HG03575 (cell line): ENCODE data around the gene SELENBP1.
"Not testable (repeated sequence)": the region's sequence is repeated elsewhere in the genome, so short reads cannot be mapped to it uniquely, and the experiment has no call there.

Experiments
- ATAC-seq: cut with Tn5 transposase; IDR thresholded peaks from one replicate; pipeline ENCODE4 v1.9.1; 2021; ENCODE audit not compliant: unreplicated experiment, insufficient number of reproducible peaks, low FRiP score; ENCODE audit errors: extremely low read depth

Gene SELENBP1

GRCh38 chr1:151372058-151372934, at the start of gene SELENBP1:
TSS of gene SELENBP1 (minus strand) at chr1:151372705. CDS start at chr1:151372641, 64 bp downstream.
- ATAC-seq: no peak

GRCh38 chr1:151419819-151420218, 47.3 kb upstream of the SELENBP1 start:
- no peak for ATAC-seq

GRCh38 chr1:151418081-151418480, 45.6 kb upstream of the SELENBP1 start:
- ATAC-seq: no peak

GRCh38 chr1:151416231-151416630, 43.7 kb upstream of the SELENBP1 start:
- ATAC-seq: no peak

GRCh38 chr1:151411884-151412283, 39.4 kb upstream of the SELENBP1 start:
- ATAC-seq: no peak

- no peak for ATAC-seq
These were observed 36.4 kb upstream of the SELENBP1 start for GRCh38 chr1:151408891-151409290.

- no peak for ATAC-seq
These were observed 34.8 kb upstream of the SELENBP1 start for GRCh38 chr1:151407304-151407703.

GRCh38 chr1:151406176-151406575, 33.7 kb upstream of the SELENBP1 start:
- ATAC-seq: no peak

DNA sequence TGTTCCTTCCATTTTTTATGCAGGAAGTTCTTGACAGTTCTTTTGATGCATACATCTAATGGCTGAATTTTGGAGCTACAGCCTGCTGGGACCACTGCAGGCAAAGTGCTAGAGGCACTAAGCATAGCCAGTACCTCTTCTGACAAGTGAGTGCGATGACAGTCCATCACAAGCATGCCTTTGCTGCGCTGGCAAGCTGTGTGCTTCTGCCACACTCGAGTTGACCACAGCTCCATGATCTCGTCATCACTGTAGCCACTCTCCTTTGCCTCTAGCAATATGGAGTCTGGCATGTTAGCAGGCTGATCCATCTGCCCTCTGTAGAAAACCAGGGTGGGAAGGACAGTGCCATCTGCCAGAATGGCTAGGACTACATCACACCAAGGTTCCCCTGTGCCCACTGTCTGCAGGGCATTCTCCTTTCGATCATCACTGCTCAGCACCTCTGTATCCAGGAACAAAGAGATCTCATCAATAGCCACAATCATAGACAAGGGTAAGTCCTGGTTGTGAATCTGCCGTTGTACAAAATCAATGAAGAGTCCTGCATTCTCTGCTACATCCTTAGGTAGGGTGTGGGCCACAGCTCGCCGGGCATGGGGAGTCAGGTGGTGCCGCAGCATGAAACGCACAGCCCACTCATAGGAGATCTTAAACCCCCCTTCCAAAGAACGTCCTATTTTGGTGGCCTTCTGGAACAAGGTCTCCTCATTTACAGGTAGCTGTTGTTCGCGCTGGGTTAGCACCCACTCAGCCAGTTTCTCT, 32.9 kb upstream of the SELENBP1 start:
- no peak for ATAC-seq

GRCh38 chr1:151403612-151404011, 31.1 kb upstream of the SELENBP1 start:
- ATAC-seq: no peak

DNA sequence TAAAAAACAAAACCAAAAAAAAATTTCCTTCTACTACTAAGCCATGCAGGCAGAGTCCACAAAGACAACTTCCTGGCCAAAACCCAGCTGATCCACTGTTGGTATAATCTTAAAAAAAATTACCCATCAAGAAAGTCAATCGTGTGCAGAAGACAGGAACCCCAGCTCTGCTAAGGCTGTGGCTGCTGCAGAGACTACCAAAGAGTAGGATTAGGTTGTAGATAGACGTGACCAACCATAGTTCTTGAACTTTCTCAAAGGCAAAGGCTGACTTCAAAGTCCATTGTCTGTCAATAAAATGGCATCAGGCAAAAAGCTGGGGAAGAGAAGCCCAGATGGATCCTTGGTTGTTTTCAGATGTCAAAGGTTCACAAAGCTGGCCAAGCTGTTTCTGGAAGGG, 30.3 kb upstream of the SELENBP1 start:
- ATAC-seq: no peak

- no peak for ATAC-seq
These were observed 29.4 kb upstream of the SELENBP1 start for GRCh38 chr1:151401860-151402259.

DNA sequence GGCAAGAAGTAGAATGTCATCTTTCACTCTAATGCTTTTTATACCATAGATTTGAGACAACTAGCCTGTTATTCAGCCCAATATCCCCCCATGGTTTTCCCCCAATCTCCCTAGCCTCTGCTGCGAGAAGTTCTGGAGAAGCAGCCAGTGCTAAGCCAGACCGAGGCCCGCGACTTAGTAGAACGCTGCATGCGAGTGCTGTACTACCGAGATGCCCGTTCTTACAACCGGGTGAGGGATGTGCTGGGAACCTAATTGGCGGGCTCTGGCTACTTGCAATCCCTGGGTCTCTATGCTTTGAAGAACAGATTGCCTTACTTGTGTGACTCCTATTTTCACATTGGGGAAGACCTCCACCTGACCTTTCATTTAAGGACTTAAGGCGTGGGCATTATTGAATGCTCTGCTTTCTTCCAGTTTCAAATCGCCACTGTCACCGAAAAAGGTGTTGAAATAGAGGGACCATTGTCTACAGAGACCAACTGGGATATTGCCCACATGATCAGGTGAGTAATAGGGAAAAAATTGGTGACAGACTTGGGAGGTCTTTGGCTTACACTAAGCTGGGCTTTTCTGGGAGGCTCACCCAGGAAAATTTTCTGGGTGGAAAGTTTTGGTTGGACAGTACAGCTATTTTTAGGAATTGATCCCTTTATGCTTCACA, 28.8 kb upstream of the SELENBP1 start:
- no peak for ATAC-seq

GRCh38 chr1:151399324-151400171, 27.0 kb upstream of the SELENBP1 start, which contains the start of gene PSMB4:
TSS of gene PSMB4 (plus strand) at chr1:151399573. CDS start at chr1:151399588, 15 bp downstream.
- ATAC-seq: no peak

GRCh38 chr1:151396265-151396664, 23.8 kb upstream of the SELENBP1 start:
- not testable (repeated sequence) for ATAC-seq

DNA sequence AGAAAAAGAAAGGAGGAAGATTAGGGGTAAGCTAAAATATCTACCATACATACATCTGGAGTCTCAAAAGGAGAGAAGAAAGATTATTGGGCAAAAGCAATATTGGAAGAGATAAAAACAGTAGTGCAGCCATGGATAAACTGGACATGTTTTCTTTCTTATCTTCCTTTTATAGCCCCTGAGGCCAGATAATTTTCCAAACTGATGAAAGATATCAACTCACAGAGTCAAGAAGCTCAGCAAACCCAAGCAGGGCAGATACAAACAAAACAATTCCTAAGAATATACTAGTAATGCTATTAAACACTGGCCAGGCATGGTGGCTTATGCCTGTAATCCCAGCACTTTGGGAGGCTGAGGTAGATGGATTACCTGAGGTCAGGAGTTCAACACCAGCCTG, 21.1 kb upstream of the SELENBP1 start:
- no peak for ATAC-seq

DNA sequence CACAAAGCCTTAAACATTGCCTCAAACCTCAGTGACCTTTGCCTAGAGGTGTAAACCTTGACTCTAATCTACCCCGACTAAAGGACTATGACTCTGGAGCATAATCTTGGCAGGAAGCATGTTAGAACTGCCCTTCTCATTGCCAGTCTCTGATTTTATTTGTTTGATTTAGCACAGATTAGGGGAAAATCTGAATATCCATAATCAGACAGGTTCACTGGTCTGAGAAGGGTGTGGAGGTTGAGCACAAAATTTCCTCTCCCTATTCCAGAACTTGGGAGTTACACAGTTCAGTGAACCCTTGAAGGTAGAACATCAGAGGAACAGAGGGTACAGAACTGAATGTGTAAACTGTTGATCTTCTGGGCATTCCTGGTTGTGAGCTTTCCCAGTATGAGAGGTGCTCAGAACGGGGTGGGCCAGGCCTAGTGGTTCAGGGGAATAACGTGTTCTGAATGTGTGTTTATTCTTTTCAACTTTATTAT, 18.6 kb upstream of the SELENBP1 start:
- no peak for ATAC-seq

DNA sequence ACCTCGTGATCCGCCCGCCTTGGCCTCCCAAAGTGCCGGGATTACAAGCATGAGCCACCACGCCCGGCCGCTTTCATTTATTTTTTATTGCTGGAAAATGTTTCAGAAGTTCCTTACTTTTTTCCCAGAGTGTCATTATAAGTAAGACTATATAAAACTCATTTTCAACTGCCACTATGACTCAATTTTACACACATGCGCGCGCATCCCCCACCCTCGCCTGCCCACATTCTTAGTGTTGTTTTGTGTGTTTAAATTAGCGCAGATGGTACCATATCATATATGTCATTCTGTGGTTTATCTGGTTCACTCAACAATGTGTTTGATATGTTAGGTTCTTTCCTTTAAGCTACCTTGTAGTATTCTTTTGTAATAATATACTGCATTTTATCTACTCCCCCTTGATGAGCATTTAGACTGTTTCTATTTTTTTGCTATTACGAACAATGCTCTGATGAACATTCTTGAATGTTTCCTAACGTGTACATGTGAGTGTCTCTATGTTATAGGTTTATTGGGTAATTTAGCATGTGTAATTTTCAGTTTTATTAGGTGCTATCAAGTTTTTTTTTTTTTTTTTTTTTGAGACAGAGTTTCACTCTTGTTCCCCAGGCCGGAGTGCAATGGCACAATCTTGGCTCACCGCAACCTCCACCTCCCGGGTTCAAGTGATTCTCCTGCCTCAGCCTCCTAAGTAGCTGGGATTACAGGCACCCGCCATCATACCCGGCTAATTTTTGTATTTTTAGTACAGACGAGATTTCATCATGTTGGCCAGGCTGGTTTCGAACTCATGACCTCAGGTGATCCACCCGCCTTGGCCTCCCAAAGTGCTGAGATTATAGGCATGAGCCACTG, 17.9 kb upstream of the SELENBP1 start:
- ATAC-seq: not testable (repeated sequence)
